ENCODE measurements around the gene EIF2AK3. TPM values are rescaled to one million over a fixed set of nuclear protein-coding genes. Genes with fewer than 3 reads are reported as not detected.

The EIF2AK3 gene
- polyA plus RNA-seq, 3 donors = 2.0 to 6.6 (median 2.3) TPM

DNA sequence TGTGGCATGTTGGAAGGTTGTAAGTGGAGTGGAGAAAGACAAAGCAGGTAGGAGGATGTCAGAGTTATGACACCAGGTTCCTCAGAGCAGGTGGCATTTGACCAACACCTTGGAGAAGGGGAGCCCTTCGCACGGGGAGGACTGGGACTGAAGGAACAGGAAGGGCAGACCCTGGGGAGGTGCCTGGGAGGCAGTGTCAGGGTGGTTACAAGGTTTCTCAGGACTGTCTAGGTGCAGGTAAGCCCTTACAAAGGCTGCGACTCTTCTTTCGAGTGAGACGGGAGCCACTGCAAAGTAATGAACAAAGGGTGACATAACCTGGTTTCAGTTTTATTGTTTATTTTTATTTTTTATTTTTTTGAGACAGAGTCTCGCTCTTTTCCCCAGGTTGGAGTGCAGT lies 84.6 kb downstream of the EIF2AK3 start:
- Histone ChIP-seq H3K27ac (ENCODE audit: low read depth in 1 of 2, low read length in 2 of 2) (no peak overlapping the region), H3K27me3 (ENCODE audit: control insufficient read depth in 2 of 2, insufficient read depth in 2 of 2, low read length in 2 of 2) (peaks cover 0 to 3% of the 10 kb centered on the region in 2 donors), H3K4me3 (replicated peaks in 1 of 3; ENCODE audit: low read depth in 2 of 3, low read length in 3 of 3) (no peak overlapping the region), H3K9me3 (replicated peaks in 1 of 2; ENCODE audit: control insufficient read depth in 1 of 2, insufficient read depth in 1 of 2, low read length in 2 of 2) (no peaks in the 10 kb centered on the region), H2AFZ (ENCODE audit: insufficient read depth, low read depth, low read length, poor library complexity, severe bottlenecking) (no peak overlapping the region), H3K36me3 (replicated peaks in 1 of 2; ENCODE audit: control insufficient read depth in 1 of 2, insufficient read depth in 2 of 2, low read length in 2 of 2) (no peaks in the 10 kb centered on the region), H3K9ac (ENCODE audit: insufficient read depth, low read length, poor library complexity, severe bottlenecking) (no peak overlapping the region), H3K4me2 (replicated peaks; ENCODE audit: extremely low read depth, low read length, poor library complexity, severe bottlenecking) (no peak overlapping the region), H4K20me1 (ENCODE audit: insufficient read depth, low read length) (no peaks in the 10 kb centered on the region), H3K4me1 (ENCODE audit: control insufficient read depth in 1 of 2, insufficient read depth in 2 of 2, low read length in 2 of 2) (no peaks in the 10 kb centered on the region), H3K79me2 (ENCODE audit: insufficient read depth, low read length) (no peaks in the 10 kb centered on the region)
- Mint-ChIP-seq H3K9me3 (peaks cover 0 to 14% (median 5%) of the 10 kb centered on the region in 7 donors), H3K36me3 (no peaks in the 10 kb centered on the region), H3K27ac (no peak overlapping the region), H3K4me3 (peak overlapping the region in 1 of 2 donors; percentile 4), H3K4me1 (no peaks in the 10 kb centered on the region), H3K27me3 (ENCODE audit: low read depth in 3 of 3) (peaks cover 0 to 13% (median 4%) of the 10 kb centered on the region in 3 donors)
- 85% methylated on average over 2 of the region's 6 CpGs for WGBS (ENCODE audit: insufficient coverage)
- intact Hi-C loops (cut with micrococcal nuclease) = no loop called here
- TF ChIP-seq, protein P1, sequence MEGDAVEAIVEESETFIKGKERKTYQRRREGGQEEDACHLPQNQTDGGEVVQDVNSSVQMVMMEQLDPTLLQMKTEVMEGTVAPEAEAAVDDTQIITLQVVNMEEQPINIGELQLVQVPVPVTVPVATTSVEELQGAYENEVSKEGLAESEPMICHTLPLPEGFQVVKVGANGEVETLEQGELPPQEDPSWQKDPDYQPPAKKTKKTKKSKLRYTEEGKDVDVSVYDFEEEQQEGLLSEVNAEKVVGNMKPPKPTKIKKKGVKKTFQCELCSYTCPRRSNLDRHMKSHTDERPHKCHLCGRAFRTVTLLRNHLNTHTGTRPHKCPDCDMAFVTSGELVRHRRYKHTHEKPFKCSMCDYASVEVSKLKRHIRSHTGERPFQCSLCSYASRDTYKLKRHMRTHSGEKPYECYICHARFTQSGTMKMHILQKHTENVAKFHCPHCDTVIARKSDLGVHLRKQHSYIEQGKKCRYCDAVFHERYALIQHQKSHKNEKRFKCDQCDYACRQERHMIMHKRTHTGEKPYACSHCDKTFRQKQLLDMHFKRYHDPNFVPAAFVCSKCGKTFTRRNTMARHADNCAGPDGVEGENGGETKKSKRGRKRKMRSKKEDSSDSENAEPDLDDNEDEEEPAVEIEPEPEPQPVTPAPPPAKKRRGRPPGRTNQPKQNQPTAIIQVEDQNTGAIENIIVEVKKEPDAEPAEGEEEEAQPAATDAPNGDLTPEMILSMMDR (IDR thresholded peaks at IDR 0.05) = no peak
- DNase-seq = no peak

DNA sequence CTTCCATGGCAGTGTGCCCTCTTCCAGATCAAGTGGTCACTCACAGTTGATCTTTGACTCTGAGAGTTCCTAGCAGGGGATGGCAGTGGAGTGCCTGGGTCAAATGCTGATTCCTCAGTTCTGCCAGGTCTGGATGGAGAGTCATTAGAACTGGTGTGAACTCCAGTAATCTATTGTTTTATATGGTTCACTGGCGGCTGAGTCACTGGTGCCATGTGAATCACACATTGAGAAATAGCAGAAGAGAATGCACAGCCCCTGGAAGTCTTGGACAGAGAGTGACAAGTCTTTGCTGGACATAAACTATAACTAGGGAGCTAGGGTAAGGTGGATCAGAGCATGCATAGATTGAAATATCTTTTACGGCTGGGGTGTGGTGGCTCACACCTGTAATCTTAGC lies 86.9 kb downstream of the EIF2AK3 start:
- WGBS (ENCODE audit: insufficient coverage) = 100% methylated on average over 1 of the region's 2 CpGs
- Histone ChIP-seq H4K20me1 (ENCODE audit: insufficient read depth, low read length) (no peaks in the 10 kb centered on the region), H3K4me1 (ENCODE audit: control insufficient read depth in 1 of 2, insufficient read depth in 2 of 2, low read length in 2 of 2) (no peaks in the 10 kb centered on the region), H3K79me2 (ENCODE audit: insufficient read depth, low read length) (no peaks in the 10 kb centered on the region), H3K9me3 (replicated peaks in 1 of 2; ENCODE audit: control insufficient read depth in 1 of 2, insufficient read depth in 1 of 2, low read length in 2 of 2) (no peaks in the 10 kb centered on the region), H3K4me2 (replicated peaks; ENCODE audit: extremely low read depth, low read length, poor library complexity, severe bottlenecking) (no peak overlapping the region), H2AFZ (ENCODE audit: insufficient read depth, low read depth, low read length, poor library complexity, severe bottlenecking) (no peak overlapping the region), H3K9ac (ENCODE audit: insufficient read depth, low read length, poor library complexity, severe bottlenecking) (no peak overlapping the region), H3K27me3 (ENCODE audit: control insufficient read depth in 2 of 2, insufficient read depth in 2 of 2, low read length in 2 of 2) (no peaks in the 10 kb centered on the region), H3K36me3 (replicated peaks in 1 of 2; ENCODE audit: control insufficient read depth in 1 of 2, insufficient read depth in 2 of 2, low read length in 2 of 2) (no peaks in the 10 kb centered on the region), H3K27ac (ENCODE audit: low read depth in 1 of 2, low read length in 2 of 2) (no peak overlapping the region), H3K4me3 (replicated peaks in 1 of 3; ENCODE audit: low read depth in 2 of 3, low read length in 3 of 3) (no peak overlapping the region)
- TF ChIP-seq, protein P1 (IDR thresholded peaks at IDR 0.05) = no peak
- Mint-ChIP-seq H3K36me3 (no peaks in the 10 kb centered on the region), H3K9me3 (peaks cover 0 to 12% (median 5%) of the 10 kb centered on the region in 7 donors), H3K4me3 (no peak overlapping the region), H3K27ac (peak overlapping the region in 1 of 7 donors; percentile 40), H3K27me3 (ENCODE audit: low read depth in 3 of 3) (peaks cover 4 to 9% (median 6%) of the 10 kb centered on the region in 3 donors), H3K4me1 (no peaks in the 10 kb centered on the region)
- intact Hi-C loops (cut with micrococcal nuclease) = no loop called here
- DNase-seq = no peak

All from CD14-positive monocyte (primary cell).